C4-2B (cell line): ENCODE data around the gene SHLD1.
"Not testable (repeated sequence)": the region's sequence is repeated elsewhere in the genome, so short reads cannot be mapped to it uniquely, and the experiment has no call there.

Experiments
- ZFX ChIP-seq: fragments of 450-650 bp; IDR thresholded peaks from 2 replicates; pipeline ENCODE4 v1.6.1; 2017
- TF ChIP-seq, protein P1 (sequence below): fragments of 450-650 bp; conservative IDR thresholded peaks from 2 replicates; pipeline ENCODE4 v1.5.1; 2017; ENCODE audit warnings: mild to moderate bottlenecking

GRCh38 chr20:5781367-5781766 is 31.2 kb downstream of the SHLD1 start:
- TF ChIP-seq, protein P1, sequence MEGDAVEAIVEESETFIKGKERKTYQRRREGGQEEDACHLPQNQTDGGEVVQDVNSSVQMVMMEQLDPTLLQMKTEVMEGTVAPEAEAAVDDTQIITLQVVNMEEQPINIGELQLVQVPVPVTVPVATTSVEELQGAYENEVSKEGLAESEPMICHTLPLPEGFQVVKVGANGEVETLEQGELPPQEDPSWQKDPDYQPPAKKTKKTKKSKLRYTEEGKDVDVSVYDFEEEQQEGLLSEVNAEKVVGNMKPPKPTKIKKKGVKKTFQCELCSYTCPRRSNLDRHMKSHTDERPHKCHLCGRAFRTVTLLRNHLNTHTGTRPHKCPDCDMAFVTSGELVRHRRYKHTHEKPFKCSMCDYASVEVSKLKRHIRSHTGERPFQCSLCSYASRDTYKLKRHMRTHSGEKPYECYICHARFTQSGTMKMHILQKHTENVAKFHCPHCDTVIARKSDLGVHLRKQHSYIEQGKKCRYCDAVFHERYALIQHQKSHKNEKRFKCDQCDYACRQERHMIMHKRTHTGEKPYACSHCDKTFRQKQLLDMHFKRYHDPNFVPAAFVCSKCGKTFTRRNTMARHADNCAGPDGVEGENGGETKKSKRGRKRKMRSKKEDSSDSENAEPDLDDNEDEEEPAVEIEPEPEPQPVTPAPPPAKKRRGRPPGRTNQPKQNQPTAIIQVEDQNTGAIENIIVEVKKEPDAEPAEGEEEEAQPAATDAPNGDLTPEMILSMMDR, result not testable (repeated sequence)
- not testable (repeated sequence) for TF ChIP-seq ZFX
